Suppressor macrophage (primary cell): Measurements from ENCODE around the gene GREB1L.

Source experiments
- DNase-seq, 4 experiments: peaks; one replicate each; pipeline ENCODE4 v3.0.0-alpha.2; 2020 to 2022

Gene GREB1L

GRCh38 chr18:21450913-21451312 is 208.9 kb downstream of the GREB1L start:
- DNase-seq: no peak

GRCh38 chr18:21451851-21452250 is 209.8 kb downstream of the GREB1L start:
- DNase-seq: peak in 1 of 4 experiments; percentile 10

GRCh38 chr18:21452276-21452780 is 210.3 kb downstream of the GREB1L start:
- no peak for DNase-seq

- DNase-seq: no peak
Observed at GRCh38 chr18:21452796-21453510, 210.9 kb downstream of the GREB1L start.

- peak in 2 of 4 experiments; percentile 15 to 37 for DNase-seq
Observed at GRCh38 chr18:21453511-21453901, 211.5 kb downstream of the GREB1L start.

GRCh38 chr18:21454725-21455124 is 212.7 kb downstream of the GREB1L start:
- no peak for DNase-seq

GRCh38 chr18:21456428-21457178 is 214.6 kb downstream of the GREB1L start:
- no peak for DNase-seq

GRCh38 chr18:21457179-21457535 is 215.1 kb downstream of the GREB1L start:
- DNase-seq: no peak

GRCh38 chr18:21458310-21458709 is 216.3 kb downstream of the GREB1L start:
- no peak for DNase-seq

GRCh38 chr18:21458788-21459187 is 216.8 kb downstream of the GREB1L start:
- no peak for DNase-seq

- DNase-seq: no peak
Observed at GRCh38 chr18:21459706-21460286, 217.8 kb downstream of the GREB1L start.

GRCh38 chr18:21461460-21461859 is 219.4 kb downstream of the GREB1L start:
- DNase-seq: no peak

GRCh38 chr18:21463718-21464117 is 221.7 kb downstream of the GREB1L start:
- no peak for DNase-seq

- no peak for DNase-seq
Observed at GRCh38 chr18:21468514-21469164, 226.6 kb downstream of the GREB1L start.

GRCh38 chr18:21472741-21473140 is 230.7 kb downstream of the GREB1L start:
- DNase-seq: no peak

- DNase-seq: no peak
Observed at GRCh38 chr18:21474621-21475020, 232.6 kb downstream of the GREB1L start.

- no peak for DNase-seq
Observed at GRCh38 chr18:21479721-21480120, 237.7 kb downstream of the GREB1L start.

- DNase-seq: no peak
Observed at GRCh38 chr18:21481739-21482138, 239.7 kb downstream of the GREB1L start.

GRCh38 chr18:21483051-21483450 is 241.0 kb downstream of the GREB1L start:
- DNase-seq: no peak

- no peak for DNase-seq
Observed at GRCh38 chr18:21484851-21485636, 243.0 kb downstream of the GREB1L start.

GRCh38 chr18:21486905-21487437 is 244.9 kb downstream of the GREB1L start:
- no peak for DNase-seq
